GM18873 (cell line): ENCODE data around the gene KCNK16.
"Not testable (repeated sequence)": the region's sequence is repeated elsewhere in the genome, so short reads cannot be mapped to it uniquely, and the experiment has no call there.

ENCODE experiments used
- ATAC-seq: cut with Tn5 transposase; IDR thresholded peaks from one replicate; pipeline ENCODE4 v1.9.1; 2021; ENCODE audit warnings: mild to moderate bottlenecking, moderate library complexity, moderate number of reproducible peaks; ENCODE audit not compliant: unreplicated experiment, low FRiP score

KCNK16 gene

DNA sequence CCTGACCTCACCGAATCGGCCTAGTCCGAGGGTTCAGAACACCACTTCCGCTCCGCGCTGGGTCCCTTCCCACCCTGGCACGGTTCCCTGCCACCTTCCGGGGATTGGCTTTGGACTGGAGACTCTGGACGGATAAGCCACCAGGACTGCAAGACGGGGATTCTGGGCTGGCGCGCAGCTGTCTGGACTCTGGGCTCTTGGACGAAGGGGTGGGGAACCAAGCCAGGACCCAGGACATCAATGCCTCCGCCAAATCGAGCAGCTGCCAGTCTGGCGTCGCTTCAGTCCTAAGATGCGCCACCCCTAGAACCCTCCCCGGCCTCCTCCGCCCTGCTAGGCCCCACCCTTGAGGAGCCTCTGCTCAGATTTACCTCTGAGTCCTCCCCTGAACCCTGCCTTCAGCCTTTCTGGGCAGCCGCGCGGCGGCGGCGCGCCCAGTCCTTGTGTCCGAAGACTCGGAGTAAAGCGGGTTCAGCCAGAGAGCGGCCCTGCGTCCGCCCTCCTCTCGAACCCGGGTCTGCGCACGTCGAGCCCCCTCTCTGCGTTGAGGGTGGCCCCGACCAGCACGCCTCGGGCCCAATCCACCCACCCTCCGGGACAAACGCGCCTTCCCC is 9.5 kb downstream of the KCNK16 start:
- no peak for ATAC-seq

- ATAC-seq: no peak
These were observed 12.0 kb downstream of the KCNK16 start for GRCh38 chr6:39310542-39310941.

GRCh38 chr6:39309942-39310531 is 12.5 kb downstream of the KCNK16 start:
- ATAC-seq: no peak

- no peak for ATAC-seq
These were observed 15.0 kb downstream of the KCNK16 start for GRCh38 chr6:39307462-39307861.

DNA sequence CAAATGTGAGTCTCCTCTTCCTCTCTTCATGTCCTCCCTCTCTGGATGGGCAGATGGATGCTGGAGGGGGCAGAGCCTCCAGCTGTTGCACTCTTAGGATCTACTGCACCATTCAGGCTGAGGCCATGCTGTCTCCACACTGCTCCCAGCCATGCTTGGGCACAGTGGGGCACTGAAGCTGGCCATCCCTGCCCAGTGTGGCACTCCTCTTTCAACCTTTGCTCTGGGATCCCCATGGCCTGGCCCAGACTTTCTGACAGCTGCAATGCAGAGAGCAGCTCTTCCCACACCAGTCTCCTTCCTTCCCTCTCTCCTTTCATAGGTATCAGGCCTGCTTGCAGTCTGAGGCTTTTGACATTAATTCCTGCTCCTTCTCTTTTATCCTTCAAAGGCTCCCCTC is 17.6 kb downstream of the KCNK16 start:
- ATAC-seq: no peak

- no peak for ATAC-seq
These were observed 18.9 kb downstream of the KCNK16 start for GRCh38 chr6:39303425-39304153.

- ATAC-seq: no peak
These were observed 19.7 kb downstream of the KCNK16 start for GRCh38 chr6:39302669-39303424.

- ATAC-seq: no peak
These were observed 20.5 kb downstream of the KCNK16 start for GRCh38 chr6:39302011-39302410.

DNA sequence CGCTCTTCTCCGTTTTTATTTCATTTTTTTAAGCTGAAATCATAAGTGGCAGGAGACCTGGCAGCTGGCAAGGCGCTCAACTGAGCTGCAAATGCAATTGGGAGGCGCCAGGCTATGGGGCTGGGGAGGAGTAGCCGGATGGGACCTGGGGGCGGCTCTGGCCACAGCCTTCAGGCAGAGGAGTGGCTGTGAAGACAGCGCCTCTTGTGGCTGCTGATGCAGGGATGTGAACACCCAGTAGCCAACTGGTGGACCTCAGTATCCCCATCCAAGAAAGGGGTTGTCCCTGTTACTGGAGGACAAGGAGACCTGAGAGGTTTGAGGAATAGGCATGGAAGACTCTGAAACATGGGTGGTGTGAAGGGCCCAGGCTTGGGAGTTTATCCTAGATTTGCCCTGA is 20.9 kb downstream of the KCNK16 start:
- ATAC-seq: no peak

- no peak for ATAC-seq
These were observed 21.8 kb downstream of the KCNK16 start for GRCh38 chr6:39300739-39301138.

GRCh38 chr6:39298061-39298460 is 24.4 kb downstream of the KCNK16 start:
- no peak for ATAC-seq

DNA sequence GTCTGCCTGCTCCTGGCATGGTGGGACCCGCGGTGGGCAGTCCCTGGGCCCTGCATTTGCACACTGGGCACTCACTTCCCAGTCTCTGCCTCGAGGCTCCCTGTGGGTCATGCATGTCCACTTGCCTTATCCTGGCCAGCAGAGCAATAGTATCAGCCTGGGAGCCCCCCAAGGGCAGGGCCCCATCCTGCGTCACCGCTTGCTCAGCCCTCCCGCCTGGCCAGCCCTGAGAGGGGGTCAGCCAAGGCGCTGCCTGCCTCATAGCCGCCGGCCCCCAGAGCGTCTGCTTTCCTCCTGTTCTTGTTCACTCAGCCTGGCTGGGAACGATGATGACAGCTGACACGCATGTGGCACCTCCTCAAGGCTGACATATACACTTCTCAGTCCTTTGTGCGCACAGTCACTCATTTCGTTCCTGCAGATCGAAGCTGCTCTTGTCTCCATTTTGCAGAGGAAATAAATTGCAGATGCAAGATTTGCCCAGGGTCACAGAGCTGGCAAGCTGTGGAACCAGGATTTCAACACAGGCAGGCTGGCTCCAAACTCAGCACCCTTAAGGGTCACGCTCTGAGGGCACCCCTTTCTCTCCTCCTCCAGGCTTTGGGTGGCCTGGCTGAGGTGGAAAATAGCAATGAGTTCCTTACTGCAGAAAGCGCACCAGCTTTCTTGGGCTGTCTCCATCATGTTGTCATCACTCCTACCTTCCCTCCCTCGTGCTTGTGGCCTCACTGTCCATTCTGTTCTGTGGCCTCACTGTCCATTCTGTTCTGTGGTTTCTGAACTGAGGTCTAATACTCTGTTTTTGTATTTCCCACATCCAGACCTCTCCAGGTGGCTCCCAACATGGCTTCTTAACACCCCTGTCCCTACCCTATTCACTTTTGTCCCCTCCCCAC is 25.5 kb downstream of the KCNK16 start:
- ATAC-seq: no peak

DNA sequence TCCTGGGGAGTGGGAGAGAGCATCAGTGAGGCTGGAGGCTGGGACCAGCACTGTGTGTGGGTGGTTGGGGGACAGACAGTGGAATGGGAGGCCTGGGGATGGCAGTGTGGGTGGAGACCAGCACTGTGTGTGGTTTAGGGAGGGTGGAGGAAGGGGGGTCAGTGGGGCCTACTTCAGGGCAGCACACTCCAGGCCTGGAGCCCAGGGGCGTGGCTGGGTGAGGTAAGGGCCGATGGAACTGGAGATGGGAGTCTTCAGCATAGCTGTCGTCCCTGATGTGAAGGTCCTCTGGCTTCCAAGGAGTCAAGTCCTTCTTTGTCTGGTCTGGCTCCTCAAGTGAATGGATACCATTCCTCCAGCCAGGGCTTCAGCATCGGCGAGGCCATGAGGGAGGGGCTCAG is 26.9 kb downstream of the KCNK16 start:
- ATAC-seq: no peak

DNA sequence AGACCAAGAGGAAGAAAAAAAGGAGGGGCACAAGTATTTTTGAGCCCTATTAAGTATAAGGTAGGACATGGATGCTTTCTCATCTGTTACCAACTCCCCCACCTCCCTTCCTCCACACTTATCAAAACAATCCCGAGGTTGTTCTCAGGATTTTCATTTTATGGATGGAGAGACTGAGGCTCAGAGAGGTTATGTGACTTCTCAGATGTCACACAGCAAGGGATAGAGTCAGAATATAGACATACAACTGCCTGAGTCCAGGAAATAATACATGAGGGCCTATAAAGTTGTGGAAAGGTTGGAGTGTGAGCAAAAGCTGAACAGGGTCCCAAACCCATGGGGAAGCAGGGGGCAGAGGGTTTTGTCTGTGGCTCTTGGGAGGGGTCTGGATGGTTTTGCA is 27.6 kb downstream of the KCNK16 start:
- no peak for ATAC-seq

GRCh38 chr6:39294133-39294532 is 28.4 kb downstream of the KCNK16 start:
- no peak for ATAC-seq

DNA sequence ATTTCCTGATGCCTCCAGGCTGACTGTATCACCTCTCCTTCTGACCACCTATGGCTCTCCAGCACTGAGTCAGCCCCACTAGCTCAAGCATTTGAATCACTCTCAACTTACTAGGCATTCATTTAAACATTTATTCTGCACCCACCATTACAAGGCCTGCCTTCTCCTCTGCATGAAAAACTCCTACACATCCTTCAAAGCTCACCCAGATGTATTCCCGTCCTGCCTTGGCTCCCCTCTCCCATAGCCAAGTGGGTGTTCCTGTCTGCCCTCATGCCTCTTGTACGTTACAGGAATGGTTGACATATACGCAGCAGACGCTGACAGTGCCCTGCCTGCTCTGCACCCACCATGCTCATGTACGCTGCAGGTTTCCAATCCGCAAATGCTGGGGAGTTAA is 29.9 kb downstream of the KCNK16 start:
- no peak for ATAC-seq

- ATAC-seq: no peak
These were observed 33.0 kb downstream of the KCNK16 start for GRCh38 chr6:39289490-39289889.

- ATAC-seq: no peak
These were observed 34.9 kb downstream of the KCNK16 start for GRCh38 chr6:39287601-39288000.

- not testable (repeated sequence) for ATAC-seq
These were observed 35.9 kb downstream of the KCNK16 start for GRCh38 chr6:39286596-39286995.

- no peak for ATAC-seq
These were observed 39.7 kb downstream of the KCNK16 start for GRCh38 chr6:39282774-39283173.
